ENCODE data around the gene LRRTM4.
"Not testable (repeated sequence)": the region's sequence is repeated elsewhere in the genome, so short reads cannot be mapped to it uniquely, and the experiment has no call there.

The LRRTM4 gene

DNA sequence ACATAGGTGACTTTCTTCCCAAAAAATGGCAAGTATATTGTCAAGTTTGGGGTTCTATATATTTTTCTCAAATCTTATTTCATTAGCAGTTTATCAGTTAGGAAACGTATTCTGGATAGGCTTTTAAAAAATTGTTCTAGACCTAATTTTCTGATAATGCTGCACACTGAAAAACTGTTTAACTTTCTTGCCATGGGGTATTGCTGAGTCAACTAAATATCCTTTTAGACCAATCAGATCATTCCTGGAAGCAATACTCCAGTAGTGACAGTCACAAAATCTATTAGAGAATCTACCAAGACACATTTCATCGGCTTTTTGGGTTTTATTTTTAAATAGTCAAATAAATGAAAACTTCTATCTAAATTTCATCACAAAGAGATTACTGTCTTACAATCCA, 440.6 kb downstream of the LRRTM4 start:
- DNase-seq (ENCODE audit: low read depth): no peak

GRCh38 chr2:77064324-77064723, 457.9 kb downstream of the LRRTM4 start:
- no peak for DNase-seq (ENCODE audit: low read depth)

- DNase-seq (ENCODE audit: low read depth): no peak
These were observed 467.2 kb downstream of the LRRTM4 start for GRCh38 chr2:77054938-77055337.

- DNase-seq (ENCODE audit: low read depth): no peak
These were observed 475.8 kb downstream of the LRRTM4 start for GRCh38 chr2:77046339-77046738.

- DNase-seq (ENCODE audit: low read depth): not testable (repeated sequence)
These were observed 476.7 kb downstream of the LRRTM4 start for GRCh38 chr2:77045456-77045855.

DNA sequence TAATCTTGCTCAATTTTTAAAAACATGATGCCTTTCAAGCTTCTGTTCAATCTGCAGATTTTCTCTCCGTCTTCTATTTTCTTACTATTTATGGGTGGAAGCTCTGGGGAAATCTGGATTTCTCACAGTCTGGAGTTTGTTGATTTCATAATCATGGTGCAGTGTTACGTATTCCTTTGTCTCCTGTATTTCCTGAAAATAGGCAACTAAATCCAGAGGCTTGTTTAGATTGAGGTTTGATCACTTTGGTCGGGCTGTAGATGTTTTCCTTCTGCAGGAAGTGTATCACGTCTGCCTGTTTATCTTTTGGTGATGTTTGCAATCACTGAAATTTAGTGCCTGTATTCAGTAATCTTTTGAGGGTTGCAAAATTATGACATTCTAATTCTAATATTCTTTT, 487.7 kb downstream of the LRRTM4 start:
- no peak for DNase-seq (ENCODE audit: low read depth)

- not testable (repeated sequence) for DNase-seq (ENCODE audit: low read depth)
These were observed 492.9 kb downstream of the LRRTM4 start for GRCh38 chr2:77029237-77029636.

DNA sequence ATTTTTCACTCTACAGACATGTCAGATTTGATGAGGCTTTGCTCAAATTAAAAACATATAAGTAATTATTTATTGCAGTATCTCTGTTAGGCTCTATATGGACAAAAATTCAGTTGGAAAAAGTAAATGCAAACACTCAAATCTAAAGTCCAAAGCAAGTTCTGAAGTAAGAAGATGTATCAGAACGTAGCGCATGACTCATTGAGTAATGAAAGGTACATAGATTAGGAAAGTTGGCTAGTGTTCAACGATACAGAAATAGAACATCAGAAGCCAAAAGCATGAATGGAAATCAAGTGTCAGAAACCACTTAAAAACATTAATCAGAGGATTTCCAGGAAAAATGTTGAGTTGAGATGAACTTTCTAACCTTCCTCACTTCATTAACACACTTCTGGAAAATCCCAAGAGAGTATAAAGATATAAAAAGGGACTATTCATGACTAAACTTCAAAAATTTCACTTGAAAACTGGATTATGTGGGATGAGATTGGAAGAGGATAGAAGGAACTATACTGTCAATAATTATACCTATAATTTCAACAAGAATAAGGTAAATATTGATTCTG, 494.1 kb downstream of the LRRTM4 start:
- no peak for DNase-seq (ENCODE audit: low read depth)

DNA sequence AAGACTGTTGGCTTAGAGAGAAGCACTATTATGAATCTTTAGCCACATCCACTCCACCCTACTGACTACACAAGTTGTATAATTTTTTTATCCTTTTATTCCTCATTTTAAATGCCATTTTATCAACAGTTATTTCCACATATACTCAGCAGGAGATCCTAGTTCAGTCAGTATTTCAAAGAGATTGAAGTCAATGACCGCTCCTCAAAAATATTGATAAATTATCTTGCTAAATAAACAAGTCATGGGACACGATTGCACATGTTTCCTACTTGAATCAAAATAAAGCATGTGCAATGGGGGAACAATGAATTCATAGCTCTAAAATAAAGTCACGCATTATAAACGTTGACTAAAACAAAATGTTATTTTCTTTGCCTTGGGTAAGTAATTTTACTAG, 496.5 kb downstream of the LRRTM4 start:
- no peak for DNase-seq (ENCODE audit: low read depth)

- no peak for DNase-seq (ENCODE audit: low read depth)
These were observed 501.0 kb downstream of the LRRTM4 start for GRCh38 chr2:77021161-77021560.

DNA sequence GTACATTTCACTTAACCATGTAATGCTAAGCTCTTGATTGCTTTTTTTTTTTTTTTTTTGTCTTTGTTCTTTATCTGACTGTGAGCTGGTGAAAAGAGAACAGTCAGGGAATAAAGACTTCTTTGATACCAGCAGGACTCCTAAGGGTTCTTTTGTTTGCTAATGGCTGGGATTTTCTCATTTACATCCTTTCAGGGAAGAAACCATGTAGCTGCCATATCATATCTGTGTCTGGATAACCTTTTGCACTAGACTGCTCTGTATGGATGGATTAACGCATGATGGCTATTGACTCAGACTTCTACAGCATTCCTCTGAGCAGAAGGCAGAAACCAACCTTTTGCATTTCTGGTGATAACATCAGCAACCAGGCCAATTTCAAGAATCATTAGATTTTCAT, 504.0 kb downstream of the LRRTM4 start:
- no peak for DNase-seq (ENCODE audit: low read depth)

- DNase-seq (ENCODE audit: low read depth): no peak
These were observed 504.8 kb downstream of the LRRTM4 start for GRCh38 chr2:77017355-77017745.

DNA sequence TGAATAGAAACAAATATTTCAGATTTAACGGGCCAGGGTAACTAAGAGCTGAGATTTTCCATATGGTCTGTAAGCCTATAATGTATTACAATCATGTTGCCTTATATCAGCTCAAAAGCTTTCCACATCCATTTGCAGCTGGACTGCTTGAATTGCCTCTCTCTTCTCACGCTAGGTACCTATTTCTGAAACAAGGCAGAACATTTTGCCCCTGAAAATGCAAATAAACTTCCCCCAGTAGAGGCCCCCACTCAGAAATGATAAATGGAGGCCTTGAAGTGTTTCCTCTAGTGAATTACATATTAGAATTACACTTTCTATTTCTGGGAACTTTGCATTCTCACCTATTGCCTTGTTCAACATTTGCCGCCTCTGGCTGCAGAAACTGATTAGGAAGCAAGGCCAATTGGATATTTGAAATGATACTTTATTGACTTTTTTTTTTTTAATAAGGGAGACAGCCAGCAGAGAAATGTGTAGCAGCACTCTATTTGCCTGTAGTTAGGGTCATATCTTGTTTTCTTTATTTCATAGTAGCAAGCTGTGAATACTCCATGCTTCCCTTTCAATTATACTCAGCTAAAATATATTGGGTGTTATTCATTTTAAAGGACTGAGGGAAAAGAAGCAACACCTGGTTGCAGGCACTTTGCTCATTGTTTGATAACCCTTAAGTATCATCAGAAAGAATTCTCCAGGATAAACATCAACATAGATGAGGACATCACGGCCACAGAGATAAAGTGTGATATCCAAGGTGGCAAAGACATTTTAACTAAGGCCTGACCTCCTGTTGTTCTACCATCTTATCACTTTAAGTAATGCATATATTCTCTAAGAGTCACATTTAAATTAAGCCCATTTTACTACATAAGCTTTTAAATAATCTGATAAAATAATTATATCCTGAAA, 505.5 kb downstream of the LRRTM4 start:
- DNase-seq (ENCODE audit: low read depth): no peak

GRCh38 chr2:77013953-77014352, 508.2 kb downstream of the LRRTM4 start:
- DNase-seq (ENCODE audit: low read depth): no peak

DNA sequence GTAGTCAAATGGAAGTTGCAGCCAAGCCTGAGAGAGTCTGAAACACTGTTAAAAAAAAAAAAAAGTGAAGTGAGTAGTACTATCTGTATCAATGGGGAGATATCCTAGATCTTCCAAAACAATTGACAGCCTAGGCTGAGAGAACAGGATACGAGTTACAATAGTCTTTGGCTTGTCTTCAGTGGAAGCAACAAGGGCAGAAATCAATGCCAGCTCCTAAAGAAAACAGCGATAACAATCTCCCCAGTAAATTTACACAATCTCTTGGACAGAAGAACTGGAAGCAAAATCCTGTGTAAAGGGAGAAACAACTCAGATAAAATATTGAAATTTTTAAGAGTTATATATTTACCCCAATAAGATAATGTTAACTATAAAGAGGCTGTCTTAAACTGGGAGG, 508.7 kb downstream of the LRRTM4 start:
- no peak for DNase-seq (ENCODE audit: low read depth)

GRCh38 chr2:77009307-77009706, 512.9 kb downstream of the LRRTM4 start:
- DNase-seq (ENCODE audit: low read depth): no peak

DNA sequence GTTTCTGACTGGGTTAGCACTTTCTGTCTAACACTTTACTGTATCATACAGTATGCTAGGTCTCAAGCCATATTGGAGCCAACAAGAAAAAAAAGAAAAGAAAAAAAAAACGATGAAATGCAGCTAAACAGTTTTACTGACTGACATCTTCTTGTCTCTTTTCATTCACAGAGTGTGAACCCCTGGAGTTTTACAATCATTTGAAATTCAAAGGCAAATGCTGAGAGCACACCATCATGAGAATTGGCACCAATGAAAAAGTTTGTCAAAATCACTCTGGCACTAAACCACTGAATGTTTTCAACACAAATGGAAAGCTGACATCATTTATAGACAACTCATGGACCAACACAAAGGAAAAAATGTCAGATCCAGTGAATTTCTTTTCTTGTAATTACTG, 513.3 kb downstream of the LRRTM4 start:
- DNase-seq (ENCODE audit: low read depth): no peak

DNA sequence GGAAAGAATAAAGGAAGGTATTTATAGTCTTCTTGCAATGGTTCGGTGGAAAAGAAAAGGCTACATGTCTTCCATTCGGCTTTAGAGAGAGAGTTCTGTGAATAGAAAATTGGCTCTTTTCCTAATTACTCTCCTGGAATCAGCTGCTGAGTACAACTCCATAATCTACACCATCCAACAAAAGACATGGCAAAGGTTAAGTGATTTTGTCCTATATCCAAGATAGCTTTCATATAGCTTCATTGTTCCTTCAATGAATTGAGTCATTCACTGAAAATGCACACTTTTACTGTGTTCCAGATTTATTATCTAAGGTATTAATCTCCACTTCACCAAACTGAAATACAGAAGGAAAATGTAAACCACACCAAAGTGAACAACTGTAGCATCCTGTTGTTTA, 514.5 kb downstream of the LRRTM4 start:
- DNase-seq (ENCODE audit: low read depth): no peak

- DNase-seq (ENCODE audit: low read depth): no peak
These were observed 516.7 kb downstream of the LRRTM4 start for GRCh38 chr2:77005522-77005921.

DNA sequence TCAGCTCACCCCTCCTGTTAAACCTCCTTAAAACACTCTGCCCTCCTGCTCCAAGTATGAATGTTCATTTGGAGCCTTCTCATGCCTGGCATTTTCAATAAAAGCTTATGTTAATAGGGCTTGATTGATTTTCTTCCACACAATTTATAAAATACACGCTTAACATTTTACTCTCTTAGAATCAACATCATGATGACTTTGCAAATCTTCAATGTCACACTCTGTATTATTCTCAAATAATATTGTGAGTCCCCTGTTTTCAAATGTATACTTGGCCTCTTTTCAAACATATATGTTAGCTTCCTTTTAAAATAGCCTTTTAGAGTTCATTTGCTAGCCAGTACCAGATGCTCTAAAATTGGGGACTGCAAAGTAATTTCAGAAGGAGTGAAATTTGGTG, 520.3 kb downstream of the LRRTM4 start:
- no peak for DNase-seq (ENCODE audit: low read depth)

GRCh38 chr2:76998704-76999103, 523.5 kb downstream of the LRRTM4 start:
- no peak for DNase-seq (ENCODE audit: low read depth)

DNA sequence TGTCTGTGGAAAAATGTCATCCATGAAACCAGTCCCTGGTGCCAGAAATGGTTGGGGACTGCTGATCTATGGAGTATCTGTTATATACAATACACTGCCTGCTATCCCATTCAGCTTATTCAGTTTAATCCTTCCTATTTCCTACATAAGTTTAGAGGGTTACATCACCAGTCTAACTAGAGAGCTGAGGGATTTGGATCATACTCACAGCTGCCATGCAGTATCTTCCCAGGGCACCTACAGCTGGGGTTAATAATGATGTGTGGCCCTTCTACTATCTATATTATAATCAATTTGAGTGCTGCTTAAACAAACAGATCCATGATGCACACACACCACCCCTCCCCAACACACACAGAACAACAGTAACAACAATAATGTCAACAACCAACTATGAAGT, 524.0 kb downstream of the LRRTM4 start:
- DNase-seq (ENCODE audit: low read depth): no peak

- DNase-seq (ENCODE audit: low read depth): no peak
These were observed 524.9 kb downstream of the LRRTM4 start for GRCh38 chr2:76997296-76997695.

All from stimulated activated CD8-positive, alpha-beta memory T cell treated with anti-CD3 and anti-CD28 coated beads, Interleukin-12 subunit alpha, Interleukin-12 subunit beta, amount 100 ng/mL, for 1 hour (primary cell).